Pancreas (tissue), 10 donors: ENCODE measurements around the gene KAT6B. TPM values are rescaled to one million over a fixed set of nuclear protein-coding genes. Genes with fewer than 3 reads are reported as not detected.

ENCODE experiments used
- ATAC-seq, 4 donors: fragments of 200-7000 bp; cut with Tn5 transposase; one replicate each; pipeline versions ENCODE4 v1.8.0 to v1.9.1; 2020; ENCODE audit warnings: mild to moderate bottlenecking in 4 of 4, moderate library complexity in 4 of 4
- DNase-seq, 6 donors: peaks; one replicate each; pipeline ENCODE4 v3.0.0-alpha.2; 2020
- FAIRE-seq: peaks from 2 replicates; lab custom pipeline; 2012; peaks lifted over from hg19 to GRCh38; lab: Jason Lieb, UNC
- H3K27ac ChIP-seq, 4 donors: fragments of 200-600 bp; sonication (generic); 1 replicate in 3 of 4; 2 replicates in 1 of 4; pipeline versions ENCODE4 v1.5.0 to v1.8.0; 2020
- H3K27me3 ChIP-seq, 4 donors: fragments of 200-600 bp; one replicate each; pipeline ENCODE4 v1.8.0; 2021
- H3K36me3 ChIP-seq, 3 donors: fragments of 200-600 bp; sonication (generic) in 1 of 3; one replicate each; pipeline versions ENCODE4 v1.5.0 to v1.8.0; 2020 to 2021
- H3K4me1 ChIP-seq, 3 donors: fragments of 200-600 bp; one replicate each; pipeline ENCODE4 v1.8.0; 2021
- H3K4me3 ChIP-seq, 4 donors: fragments of 200-600 bp; sonication (generic) in 2 of 4; one replicate each; pipeline versions ENCODE4 v1.5.0 to v1.8.0; 2020 to 2021
- H3K9me3 ChIP-seq, 4 donors: fragments of 200-600 bp; one replicate each; pipeline ENCODE4 v1.8.0; 2021
- CTCF ChIP-seq, 4 donors: fragments of 200-600 bp; sonication (generic) in 3 of 4; IDR thresholded peaks; one replicate each; pipeline versions ENCODE4 v1.5.0 to v1.8.0; 2021; ENCODE audit warnings: antibody characterized with exemption in 4 of 4
- WGBS, 2 donors: extraction: QIAGEN DNeasy Blood & Tissue Kit; methylation state at CpG; one replicate each; pipeline ENCODE4 v1.1.7; 2013; 5-methylcytosine and 5-hydroxymethylcytosine counted together
- intact Hi-C, 3 donors: fragments of 100-400 bp; cut with DNase I; formaldehyde crosslinking; loops; one replicate each; pipeline versions ENCODE4 v1.11.1 to v1.14.2; 2022
- polyA plus RNA-seq, 2 donors: library from polyadenylated mRNA; stranded (reverse); fragments of 200-250 nt; gene quantifications; one replicate each; pipeline ENCODE4 v1.2.3, GENCODE V29; 2013
- total RNA-seq, 6 donors: library from RNA; stranded (reverse); fragmentation: NEBNext Ultra II Directional in 4 of 6; extraction: Animal tissue kit (Norgen Biotek cat#: 25700) in 4 of 6; gene quantifications; one replicate each; pipeline versions ENCODE4 v1.2.1 to v1.2.4, GENCODE V29; 2021 to 2023
- donor health status: healthy with polysubstance abuse.
- donor health status: DM: no; HTN: no; CAD: no; lungs with moderate emphysema.
- donor health status: DM: no; HTN: no; CAD: no.
- donor health status: control.
- donor health status: control.
- donor health status: Bipolar disorder and iron deficiency.
- donor health status: DM: yes; HTN: yes; CAD: no.
- donor health status: DM: no; HTN: no; CAD: no.
- donor health status: DM: no; HTN: no; CAD: no.
- donor health status: DM: yes; HTN: yes; CAD: no.

KAT6B gene
- total and polyA plus RNA-seq, 8 donors: 7.6 to 28.6 (median 18.1) TPM

DNA sequence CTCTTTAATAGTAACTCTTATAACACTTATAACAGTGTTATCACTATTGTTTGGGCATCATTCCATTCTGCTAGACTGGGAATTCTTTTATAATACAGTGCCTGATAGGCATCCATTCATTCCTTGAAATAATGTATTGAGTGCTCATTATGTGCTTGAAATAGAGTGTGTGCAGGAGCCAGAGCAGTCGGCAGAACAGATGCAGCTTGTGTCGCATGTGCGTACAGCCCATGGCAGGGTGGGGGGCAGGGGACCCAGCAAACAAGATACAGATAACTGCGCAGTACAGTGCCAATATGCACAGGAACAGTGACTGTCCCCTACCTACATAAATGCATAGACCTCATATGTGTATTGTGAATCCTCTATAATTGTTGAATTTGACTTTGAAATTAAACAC is 99.3 kb downstream of the KAT6B start:
- no peaks in the 10 kb centered on the region for H3K9me3 ChIP-seq
- WGBS, 2 donors: 39 to 42% methylated on average over 4 of the region's 4 CpGs
- DNase-seq (no peak), ATAC-seq (peak in 1 of 4 donors; percentile 5), FAIRE-seq (no peak)
- H3K4me1 ChIP-seq: peaks cover 69 to 82% (median 79%) of the 10 kb centered on the region in 3 donors
- H3K4me3 ChIP-seq: no peak overlapping the region
- TF ChIP-seq CTCF (IDR thresholded peaks at IDR 0.05): no peak
- H3K27me3 ChIP-seq: no peaks in the 10 kb centered on the region
- H3K36me3 ChIP-seq: no peaks in the 10 kb centered on the region
- no peak overlapping the region for H3K27ac ChIP-seq
- intact Hi-C loops: no loop called here

DNA sequence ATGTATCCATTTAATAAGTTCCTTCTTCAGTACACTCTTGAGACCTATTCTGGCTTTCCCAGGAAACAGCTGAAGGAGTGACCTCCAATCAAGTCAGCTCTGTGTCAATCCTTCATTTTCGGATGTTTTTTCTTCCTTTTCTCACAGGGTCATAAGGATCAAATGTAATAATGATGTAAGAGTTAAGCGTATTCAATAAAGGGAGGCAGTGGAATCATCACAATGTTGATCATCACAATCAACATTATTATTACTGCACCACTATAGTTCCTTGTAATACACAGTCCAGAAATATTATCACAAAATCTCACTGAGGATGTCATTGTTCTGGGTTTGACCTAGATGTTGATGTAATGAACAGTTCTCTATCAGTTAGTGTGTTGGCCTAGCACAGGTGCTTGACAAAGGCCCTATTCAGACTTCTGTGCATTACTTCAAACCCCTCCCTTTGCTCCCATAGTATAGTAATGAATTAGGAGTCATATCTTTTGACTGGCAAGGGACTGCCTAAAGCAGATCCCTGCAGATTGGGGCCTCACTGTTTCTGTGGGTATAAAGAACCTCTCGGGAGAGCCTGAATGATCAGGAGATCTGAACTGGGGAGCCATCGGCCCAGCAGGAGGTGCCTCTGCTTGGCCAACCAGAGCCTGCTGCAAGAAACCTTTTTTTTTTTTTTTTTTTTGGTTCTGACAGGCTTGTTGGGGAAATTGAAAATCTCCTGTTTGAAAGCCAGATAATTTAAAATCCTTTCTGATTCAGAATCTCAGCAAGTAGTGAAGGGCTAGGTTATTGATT is 100.6 kb downstream of the KAT6B start:
- intact Hi-C loops: no loop called here
- Histone ChIP-seq H3K4me1 (peaks cover 67 to 82% (median 75%) of the 10 kb centered on the region in 3 donors), H3K4me3 (no peak overlapping the region), H3K27ac (peak overlapping the region in 2 of 4 donors; percentile 24 to 29), H3K27me3 (no peaks in the 10 kb centered on the region), H3K9me3 (no peaks in the 10 kb centered on the region), H3K36me3 (no peaks in the 10 kb centered on the region)
- no peak for FAIRE-seq
- WGBS, 2 donors: 73 to 79% methylated on average over 4 of the region's 4 CpGs
- no peak for DNase-seq
- peak in 1 of 4 donors; percentile 6 for ATAC-seq
- no peak for TF ChIP-seq CTCF (IDR thresholded peaks at IDR 0.05)

- 86 to 87% methylated on average over 2 of the region's 2 CpGs for WGBS, 2 donors
- no peaks in the 10 kb centered on the region for H3K9me3 ChIP-seq
- H3K27me3 ChIP-seq: no peaks in the 10 kb centered on the region
- intact Hi-C loops: no loop called here
- no peak overlapping the region for H3K4me3 ChIP-seq
- no peak for TF ChIP-seq CTCF (IDR thresholded peaks at IDR 0.05)
- peak overlapping the region in 2 of 4 donors; percentile 24 to 29 for H3K27ac ChIP-seq
- ATAC-seq (no peak), FAIRE-seq (no peak), DNase-seq (no peak)
- peaks cover 63 to 77% (median 72%) of the 10 kb centered on the region in 3 donors for H3K4me1 ChIP-seq
- no peaks in the 10 kb centered on the region for H3K36me3 ChIP-seq
These were observed 101.3 kb downstream of the KAT6B start for GRCh38 chr10:74927701-74928100.

GRCh38 chr10:74928742-74929191 is 102.4 kb downstream of the KAT6B start:
- Histone ChIP-seq H3K9me3 (no peaks in the 10 kb centered on the region), H3K36me3 (no peaks in the 10 kb centered on the region), H3K27me3 (no peaks in the 10 kb centered on the region), H3K4me3 (no peak overlapping the region), H3K27ac (peak overlapping the region; percentile 7 to 69 (median 26)), H3K4me1 (peaks cover 60 to 70% (median 70%) of the 10 kb centered on the region in 3 donors)
- no peak for DNase-seq
- TF ChIP-seq CTCF (IDR thresholded peaks at IDR 0.05): no peak
- peak in 3 of 4 donors; percentile 5 to 27 (median 6) for ATAC-seq
- 14 to 21% methylated on average over 2 of the region's 2 CpGs for WGBS, 2 donors
- intact Hi-C loops: no loop called here
- no peak for FAIRE-seq

DNA sequence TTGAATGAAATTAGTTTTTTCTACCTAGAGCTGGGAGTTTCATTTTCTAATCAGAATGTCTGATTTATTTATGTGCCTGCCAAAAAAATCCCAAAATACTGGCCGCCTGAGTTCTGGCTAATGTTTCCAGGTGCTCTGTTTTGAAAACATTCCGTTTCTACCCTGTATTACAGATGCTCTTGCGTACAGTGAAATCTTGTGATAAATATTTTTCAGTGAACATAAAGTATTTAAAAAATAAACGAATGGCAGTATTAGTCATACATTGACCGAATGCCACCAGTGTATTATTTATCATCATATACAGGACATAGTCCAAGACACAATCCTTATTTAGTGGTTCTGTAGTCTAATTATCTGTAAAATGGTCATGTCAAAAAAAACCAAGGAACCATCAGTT is 102.8 kb downstream of the KAT6B start:
- H3K4me3 ChIP-seq: no peak overlapping the region
- peak overlapping the region; percentile 7 to 69 (median 26) for H3K27ac ChIP-seq
- DNase-seq (no peak), FAIRE-seq (peak; percentile 84), ATAC-seq (peak; percentile 31 to 51 (median 43))
- peaks cover 57 to 67% (median 66%) of the 10 kb centered on the region in 3 donors for H3K4me1 ChIP-seq
- no peaks in the 10 kb centered on the region for H3K9me3 ChIP-seq
- WGBS, 2 donors: 16 to 17% methylated on average over 5 of the region's 5 CpGs
- no peak for TF ChIP-seq CTCF (IDR thresholded peaks at IDR 0.05)
- intact Hi-C loops: no loop called here
- no peaks in the 10 kb centered on the region for H3K36me3 ChIP-seq
- no peaks in the 10 kb centered on the region for H3K27me3 ChIP-seq
